Prostate gland (tissue), 2 donors: ENCODE measurements around the gene SRP68. TPM values are rescaled to one million over a fixed set of nuclear protein-coding genes. Genes with fewer than 3 reads are reported as not detected.

Experiments used
- DNase-seq: peaks from one replicate; pipeline ENCODE4 v3.0.0-alpha.2; 2019; ENCODE audit warnings: low spot score
- H3K27ac ChIP-seq, 2 donors: fragments of 200-600 bp; sonication (generic); 2 replicates each; pipeline ENCODE4 v1.5.1; 2017 to 2019
- H3K27me3 ChIP-seq: fragments of 200-600 bp; sonication (generic); replicated peaks from 2 replicates; pipeline ENCODE4 v1.5.1; 2019; ENCODE audit not compliant: insufficient read depth
- H3K36me3 ChIP-seq, 2 donors: fragments of 200-600 bp; sonication (generic); 1 replicate in 1 of 2; 2 replicates in 1 of 2; pipeline versions ENCODE4 v1.5.1 to v1.8.1; 2017 to 2019
- H3K4me1 ChIP-seq: fragments of 200-600 bp; sonication (generic); replicated peaks from 2 replicates; pipeline ENCODE4 v1.5.1; 2019
- H3K4me3 ChIP-seq, 2 donors: fragments of 200-600 bp; sonication (generic); 2 replicates each; pipeline ENCODE4 v1.5.1; 2017 to 2019
- H3K9me3 ChIP-seq: fragments of 200-600 bp; sonication (generic); 2 replicates; pipeline ENCODE4 v1.5.1; 2017
- POLR2A ChIP-seq: fragments of 450-650 bp; IDR thresholded peaks from one replicate; pipeline ENCODE4 v1.6.1; 2016; ENCODE audit warnings: antibody characterized with exemption, mild to moderate bottlenecking
- POLR2AphosphoS5 ChIP-seq: sonication (generic); formaldehyde crosslinking; IDR thresholded peaks from one replicate; pipeline ENCODE4 v1.6.1; 2017; ENCODE audit warnings: antibody characterized with exemption
- WGBS: methylation state at CpG from one replicate; pipeline ENCODE4 v1.1.5; 2018; 5-methylcytosine and 5-hydroxymethylcytosine counted together
- intact Hi-C: fragments of 100-400 bp; cut with DNase I; formaldehyde crosslinking; loops from one replicate; pipeline ENCODE4 v1.14.2; 2022
- total RNA-seq, 2 donors: library from RNA; depleted of rRNA; stranded (reverse); fragments of >200 nt; gene quantifications; one replicate each; pipeline ENCODE4 v1.1.0, GENCODE V29; 2016
- TF ChIP-seq, protein P1 (sequence below), 4 experiments: fragments of 200-600 bp in 2 of 4; fragments of 450-650 bp in 2 of 4; sonication (generic) in 2 of 4; IDR thresholded peaks; 1 replicate in 3 of 4; 2 replicates in 1 of 4; pipeline ENCODE4 v1.5.1; 2016 to 2019; ENCODE audit warnings: antibody characterized with exemption in 4 of 4, mild to moderate bottlenecking in 2 of 4, moderate library complexity in 2 of 4

The SRP68 gene
- total RNA-seq, 2 donors from 2014 or later = 33.5 to 51.2 TPM

- Histone ChIP-seq H3K36me3 (peaks cover 20 to 42% of the 10 kb centered on the region in 2 donors), H3K4me1 (no peaks in the 10 kb centered on the region)
- WGBS = 95% methylated on average over 11 of the region's 11 CpGs
Observed at GRCh38 chr17:76087531-76087930, 15.2 kb upstream of the SRP68 start.

DNA sequence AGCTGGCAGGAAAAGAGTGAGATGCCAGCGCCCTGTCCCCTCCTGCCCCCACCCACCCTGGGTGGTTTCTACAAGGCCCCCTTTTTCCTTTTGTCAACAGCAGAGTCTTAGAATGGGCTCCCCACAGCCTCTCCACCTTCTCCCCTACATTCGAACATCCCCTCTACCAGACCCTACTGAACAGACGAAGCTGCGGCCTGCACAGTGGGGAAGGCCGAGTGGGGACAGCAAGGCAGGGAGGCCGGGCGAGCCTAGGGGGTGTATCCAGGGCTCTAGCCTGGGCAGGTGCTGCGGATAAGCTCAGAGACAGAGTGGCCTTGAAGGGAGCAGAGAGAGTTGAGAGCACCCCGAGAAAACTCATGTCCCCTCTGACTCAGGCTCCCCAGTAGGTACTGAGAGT, 14.1 kb upstream of the SRP68 start:
- no peak for DNase-seq
- no peaks in the 10 kb centered on the region for H3K9me3 ChIP-seq
- no peak overlapping the region for H3K4me3 ChIP-seq
- intact Hi-C loops = no loop called here
- TF ChIP-seq, protein P1, sequence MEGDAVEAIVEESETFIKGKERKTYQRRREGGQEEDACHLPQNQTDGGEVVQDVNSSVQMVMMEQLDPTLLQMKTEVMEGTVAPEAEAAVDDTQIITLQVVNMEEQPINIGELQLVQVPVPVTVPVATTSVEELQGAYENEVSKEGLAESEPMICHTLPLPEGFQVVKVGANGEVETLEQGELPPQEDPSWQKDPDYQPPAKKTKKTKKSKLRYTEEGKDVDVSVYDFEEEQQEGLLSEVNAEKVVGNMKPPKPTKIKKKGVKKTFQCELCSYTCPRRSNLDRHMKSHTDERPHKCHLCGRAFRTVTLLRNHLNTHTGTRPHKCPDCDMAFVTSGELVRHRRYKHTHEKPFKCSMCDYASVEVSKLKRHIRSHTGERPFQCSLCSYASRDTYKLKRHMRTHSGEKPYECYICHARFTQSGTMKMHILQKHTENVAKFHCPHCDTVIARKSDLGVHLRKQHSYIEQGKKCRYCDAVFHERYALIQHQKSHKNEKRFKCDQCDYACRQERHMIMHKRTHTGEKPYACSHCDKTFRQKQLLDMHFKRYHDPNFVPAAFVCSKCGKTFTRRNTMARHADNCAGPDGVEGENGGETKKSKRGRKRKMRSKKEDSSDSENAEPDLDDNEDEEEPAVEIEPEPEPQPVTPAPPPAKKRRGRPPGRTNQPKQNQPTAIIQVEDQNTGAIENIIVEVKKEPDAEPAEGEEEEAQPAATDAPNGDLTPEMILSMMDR (IDR thresholded peaks at IDR 0.05) = no peak
- no peak for TF ChIP-seq POLR2AphosphoS5
- TF ChIP-seq POLR2A = no peak
- 93% methylated on average over 9 of the region's 9 CpGs for WGBS
- peaks cover 20 to 44% of the 10 kb centered on the region in 2 donors for H3K36me3 ChIP-seq
- no peak overlapping the region for H3K27ac ChIP-seq
- H3K4me1 ChIP-seq = no peaks in the 10 kb centered on the region
- H3K27me3 ChIP-seq = no peaks in the 10 kb centered on the region

More at GRCh38 chr17:76087531-76087930, 15.2 kb upstream of the SRP68 start:
- H3K4me3 ChIP-seq = no peak overlapping the region
- no peak overlapping the region for H3K27ac ChIP-seq
- no peaks in the 10 kb centered on the region for H3K27me3 ChIP-seq
- intact Hi-C loops = no loop called here
- TF ChIP-seq POLR2AphosphoS5 (no peak), POLR2A (no peak)
- TF ChIP-seq, protein P1 (IDR thresholded peaks at IDR 0.05) = no peak
- no peaks in the 10 kb centered on the region for H3K9me3 ChIP-seq
- DNase-seq = no peak

DNA sequence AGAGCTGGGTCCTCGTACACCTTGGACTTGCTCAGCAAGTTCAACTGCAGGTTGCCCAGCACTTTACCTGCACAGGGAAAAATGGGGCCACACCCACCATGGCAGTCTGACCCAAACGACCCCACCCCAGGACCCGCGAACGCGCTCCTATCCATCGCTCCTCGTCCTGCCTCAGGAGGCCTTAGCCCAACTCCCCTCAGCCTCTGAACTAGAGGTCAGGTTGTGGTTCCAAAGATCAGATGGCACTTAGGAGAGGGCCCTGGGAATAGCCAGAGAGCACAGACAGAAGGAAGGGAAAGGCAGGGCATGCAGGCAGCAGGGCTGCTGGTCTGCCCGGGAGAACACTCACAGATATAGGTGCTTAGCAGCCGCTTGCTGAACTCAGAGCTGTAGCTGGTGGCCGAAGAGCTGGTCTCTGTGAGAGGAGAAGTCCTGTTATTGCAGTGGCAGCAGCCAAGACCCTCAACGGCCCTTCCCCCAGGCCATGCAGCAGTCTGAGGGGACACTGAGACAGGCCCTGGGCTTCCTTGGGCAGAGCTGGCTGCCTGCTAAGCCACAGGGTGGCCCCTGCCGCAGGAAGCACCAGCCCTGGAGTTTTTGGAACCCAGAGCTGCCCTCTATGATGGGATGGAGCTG, 13.5 kb upstream of the SRP68 start:
- intact Hi-C loops = no loop called here
- Histone ChIP-seq H3K4me1 (no peaks in the 10 kb centered on the region), H3K36me3 (peaks cover 20 to 44% of the 10 kb centered on the region in 2 donors), H3K27ac (no peak overlapping the region), H3K27me3 (no peaks in the 10 kb centered on the region), H3K9me3 (no peaks in the 10 kb centered on the region), H3K4me3 (no peak overlapping the region)
- no peak for DNase-seq
- 86% methylated on average over 13 of the region's 13 CpGs for WGBS
- TF ChIP-seq POLR2AphosphoS5 = no peak
- TF ChIP-seq, protein P1 (IDR thresholded peaks at IDR 0.05) = no peak
- no peak for TF ChIP-seq POLR2A

DNA sequence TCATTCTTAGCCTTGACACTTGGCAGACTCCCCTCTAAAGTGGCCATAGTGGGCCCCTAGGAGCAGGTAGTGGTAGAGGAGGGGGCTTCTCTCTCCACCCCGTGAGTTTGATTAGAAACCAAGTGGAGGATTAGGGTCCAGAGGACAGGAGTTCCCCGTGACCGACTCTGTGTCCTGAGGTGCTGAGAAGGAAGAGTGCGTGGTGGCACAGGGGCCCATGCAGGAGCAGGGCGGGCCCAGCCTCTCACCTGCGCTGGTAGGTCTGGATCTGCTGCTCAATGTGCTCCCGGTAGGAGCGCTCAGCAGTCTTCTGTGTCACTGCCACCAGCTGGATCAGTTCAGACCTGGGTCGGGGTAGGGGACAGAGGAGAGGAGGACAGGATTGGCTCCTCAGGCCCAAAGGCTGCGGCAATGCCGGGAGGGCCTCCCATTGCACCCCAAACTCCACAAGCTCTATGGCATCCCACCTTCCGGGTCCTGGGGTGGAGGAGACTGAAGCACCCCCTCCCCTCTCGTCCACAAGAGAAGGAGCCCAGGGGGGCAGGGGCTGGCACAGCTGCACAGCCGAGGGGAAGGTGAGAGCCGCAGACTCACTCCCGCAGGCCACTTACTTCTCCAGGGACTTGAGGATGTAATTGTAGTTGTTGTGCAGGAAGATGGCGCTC, 12.9 kb upstream of the SRP68 start:
- DNase-seq = no peak
- no peak overlapping the region for H3K27ac ChIP-seq
- H3K4me3 ChIP-seq = no peak overlapping the region
- peaks cover 20 to 44% of the 10 kb centered on the region in 2 donors for H3K36me3 ChIP-seq
- no peaks in the 10 kb centered on the region for H3K27me3 ChIP-seq
- TF ChIP-seq, protein P1 (IDR thresholded peaks at IDR 0.05) = no peak
- TF ChIP-seq POLR2AphosphoS5 (no peak), POLR2A (no peak)
- no peaks in the 10 kb centered on the region for H3K9me3 ChIP-seq
- H3K4me1 ChIP-seq = no peaks in the 10 kb centered on the region
- intact Hi-C loops = no loop called here
- WGBS = 83% methylated on average over 16 of the region's 17 CpGs
